Activated T-cell treated with anti-CD3 and anti-CD28 coated beads, Interleukin-2, amount 50 U/mL, for 24 hours (primary cell): ENCODE data around the gene C5orf46.
"Not testable (repeated sequence)": the region's sequence is repeated elsewhere in the genome, so short reads cannot be mapped to it uniquely, and the experiment has no call there.

Experiments
- DNase-seq: peaks from one replicate; pipeline ENCODE4 v3.0.0-alpha.2; 2020
- H3K27ac Mint-ChIP-seq: 2 replicates; pipeline ENCODE4 v1.8.0; 2020; ENCODE audit warnings: mild to moderate bottlenecking, mixed read lengths
- H3K27me3 Mint-ChIP-seq: 2 replicates; pipeline ENCODE4 v1.8.0; 2020; ENCODE audit warnings: mixed read lengths
- H3K36me3 Mint-ChIP-seq: 2 replicates; pipeline ENCODE4 v1.8.0; 2020; ENCODE audit warnings: low read depth, mixed read lengths
- H3K4me1 Mint-ChIP-seq: 2 replicates; pipeline ENCODE4 v1.8.0; 2020; ENCODE audit warnings: low read depth, mixed read lengths
- H3K4me3 Mint-ChIP-seq: 2 replicates; pipeline ENCODE4 v1.8.0; 2020; ENCODE audit warnings: mild to moderate bottlenecking, moderate library complexity, mixed read lengths
- H3K9me3 Mint-ChIP-seq: 2 replicates; pipeline ENCODE4 v1.8.0; 2020; ENCODE audit warnings: mixed read lengths

C5orf46 gene

GRCh38 chr5:147906326-147907095 lies at the start of gene C5orf46:
Gene C5orf46, minus strand, starts transcription at chr5:147906538. Its CDS starts 37 bp downstream, at chr5:147906501.
- H3K36me3 Mint-ChIP-seq: no peaks in the 10 kb centered on the region
- H3K4me1 Mint-ChIP-seq: no peaks in the 10 kb centered on the region
- H3K27me3 Mint-ChIP-seq: no peaks in the 10 kb centered on the region
- no peak within 1 kb of the TSS for H3K4me3 Mint-ChIP-seq
- no peak for DNase-seq
- H3K9me3 Mint-ChIP-seq: no peaks in the 10 kb centered on the region
- H3K27ac Mint-ChIP-seq: no peak within 1 kb of the TSS

GRCh38 chr5:147954971-147955370 lies 48.6 kb upstream of the C5orf46 start:
- Mint-ChIP-seq H3K27me3 (peaks cover 3% of the 10 kb centered on the region), H3K4me1 (no peaks in the 10 kb centered on the region), H3K36me3 (no peaks in the 10 kb centered on the region), H3K4me3 (no peak overlapping the region), H3K9me3 (no peaks in the 10 kb centered on the region), H3K27ac (no peak overlapping the region)
- DNase-seq: no peak

GRCh38 chr5:147949711-147950573 lies 43.6 kb upstream of the C5orf46 start:
- DNase-seq: no peak
- Mint-ChIP-seq H3K9me3 (no peaks in the 10 kb centered on the region), H3K4me1 (no peaks in the 10 kb centered on the region), H3K36me3 (no peaks in the 10 kb centered on the region), H3K27me3 (peaks cover 6% of the 10 kb centered on the region), H3K4me3 (no peak overlapping the region), H3K27ac (no peak overlapping the region)

- not testable (repeated sequence) for H3K4me3 Mint-ChIP-seq, H3K27me3 Mint-ChIP-seq, H3K4me1 Mint-ChIP-seq, DNase-seq, H3K27ac Mint-ChIP-seq, H3K9me3 Mint-ChIP-seq, H3K36me3 Mint-ChIP-seq
These were observed 40.4 kb upstream of the C5orf46 start for GRCh38 chr5:147946658-147947274.

GRCh38 chr5:147939431-147940114 lies 33.2 kb upstream of the C5orf46 start:
- Mint-ChIP-seq H3K9me3 (no peaks in the 10 kb centered on the region), H3K4me3 (no peak overlapping the region), H3K4me1 (no peaks in the 10 kb centered on the region), H3K27ac (no peak overlapping the region), H3K36me3 (no peaks in the 10 kb centered on the region), H3K27me3 (no peaks in the 10 kb centered on the region)
- DNase-seq: no peak

- Mint-ChIP-seq H3K4me1 (no peaks in the 10 kb centered on the region), H3K36me3 (no peaks in the 10 kb centered on the region), H3K27ac (no peak overlapping the region), H3K27me3 (no peaks in the 10 kb centered on the region), H3K4me3 (no peak overlapping the region), H3K9me3 (no peaks in the 10 kb centered on the region)
- no peak for DNase-seq
These were observed 28.7 kb upstream of the C5orf46 start for GRCh38 chr5:147935032-147935431.

GRCh38 chr5:147930769-147931168 lies 24.4 kb upstream of the C5orf46 start:
- Mint-ChIP-seq H3K4me3 (no peak overlapping the region), H3K9me3 (no peaks in the 10 kb centered on the region), H3K27ac (no peak overlapping the region), H3K36me3 (no peaks in the 10 kb centered on the region), H3K27me3 (no peaks in the 10 kb centered on the region), H3K4me1 (no peaks in the 10 kb centered on the region)
- DNase-seq: no peak

GRCh38 chr5:147927901-147928300 lies 21.6 kb upstream of the C5orf46 start:
- no peaks in the 10 kb centered on the region for H3K4me1 Mint-ChIP-seq
- no peak overlapping the region for H3K4me3 Mint-ChIP-seq
- H3K27ac Mint-ChIP-seq: no peak overlapping the region
- H3K36me3 Mint-ChIP-seq: no peaks in the 10 kb centered on the region
- H3K27me3 Mint-ChIP-seq: no peaks in the 10 kb centered on the region
- no peak for DNase-seq
- no peaks in the 10 kb centered on the region for H3K9me3 Mint-ChIP-seq

- no peaks in the 10 kb centered on the region for H3K27me3 Mint-ChIP-seq
- H3K4me3 Mint-ChIP-seq: no peak overlapping the region
- no peak overlapping the region for H3K27ac Mint-ChIP-seq
- no peaks in the 10 kb centered on the region for H3K4me1 Mint-ChIP-seq
- DNase-seq: no peak
- no peaks in the 10 kb centered on the region for H3K9me3 Mint-ChIP-seq
- no peaks in the 10 kb centered on the region for H3K36me3 Mint-ChIP-seq
These were observed 18.7 kb upstream of the C5orf46 start for GRCh38 chr5:147925020-147925419.

- Mint-ChIP-seq H3K4me1 (no peaks in the 10 kb centered on the region), H3K4me3 (no peak overlapping the region), H3K9me3 (no peaks in the 10 kb centered on the region), H3K27ac (no peak overlapping the region), H3K36me3 (no peaks in the 10 kb centered on the region), H3K27me3 (no peaks in the 10 kb centered on the region)
- no peak for DNase-seq
These were observed 14.8 kb upstream of the C5orf46 start for GRCh38 chr5:147921136-147921535.

GRCh38 chr5:147920420-147921030 lies 14.2 kb upstream of the C5orf46 start:
- H3K27ac Mint-ChIP-seq: no peak overlapping the region
- H3K36me3 Mint-ChIP-seq: no peaks in the 10 kb centered on the region
- H3K4me1 Mint-ChIP-seq: no peaks in the 10 kb centered on the region
- H3K9me3 Mint-ChIP-seq: no peaks in the 10 kb centered on the region
- DNase-seq: no peak
- no peak overlapping the region for H3K4me3 Mint-ChIP-seq
- no peaks in the 10 kb centered on the region for H3K27me3 Mint-ChIP-seq

- Mint-ChIP-seq H3K27ac (no peak overlapping the region), H3K4me1 (no peaks in the 10 kb centered on the region), H3K27me3 (no peaks in the 10 kb centered on the region), H3K9me3 (no peaks in the 10 kb centered on the region), H3K4me3 (no peak overlapping the region), H3K36me3 (no peaks in the 10 kb centered on the region)
- DNase-seq: no peak
These were observed 12.6 kb upstream of the C5orf46 start for GRCh38 chr5:147918899-147919298.

GRCh38 chr5:147918101-147918685 lies 11.9 kb upstream of the C5orf46 start:
- DNase-seq: no peak
- Mint-ChIP-seq H3K27me3 (no peaks in the 10 kb centered on the region), H3K9me3 (no peaks in the 10 kb centered on the region), H3K36me3 (no peaks in the 10 kb centered on the region), H3K4me1 (no peaks in the 10 kb centered on the region), H3K27ac (no peak overlapping the region), H3K4me3 (no peak overlapping the region)

GRCh38 chr5:147913786-147914185 lies 7.4 kb upstream of the C5orf46 start:
- Mint-ChIP-seq H3K36me3 (no peaks in the 10 kb centered on the region), H3K9me3 (no peaks in the 10 kb centered on the region), H3K27me3 (no peaks in the 10 kb centered on the region), H3K27ac (no peak overlapping the region), H3K4me1 (no peaks in the 10 kb centered on the region), H3K4me3 (no peak overlapping the region)
- no peak for DNase-seq
